ENCODE results near the gene SLC18A2. TPM values are rescaled to one million over a fixed set of nuclear protein-coding genes. Genes with fewer than 3 reads are reported as not detected.

Gene SLC18A2
- total and polyA plus RNA-seq, 9 of the 15 experiments (the other 6 are each of a cell fraction or from before 2014, with no cell fraction given) = 0.03 to 5.4 (median 0.40) TPM

GRCh38 chr10:117272195-117273076 is 31.5 kb downstream of the SLC18A2 start (continued):
- TF ChIP-seq ZNF518B (CRISPR knock-in tag; IDR thresholded peaks at IDR 0.05) = no peak
- no peak for TF ChIP-seq RAD51 (IDR thresholded peaks at IDR 0.05; ENCODE audit: borderline replicate concordance, low read depth)
- no peak for TF ChIP-seq E2F3 (CRISPR knock-in tag; IDR thresholded peaks at IDR 0.05)
- TF ChIP-seq, protein P1, sequence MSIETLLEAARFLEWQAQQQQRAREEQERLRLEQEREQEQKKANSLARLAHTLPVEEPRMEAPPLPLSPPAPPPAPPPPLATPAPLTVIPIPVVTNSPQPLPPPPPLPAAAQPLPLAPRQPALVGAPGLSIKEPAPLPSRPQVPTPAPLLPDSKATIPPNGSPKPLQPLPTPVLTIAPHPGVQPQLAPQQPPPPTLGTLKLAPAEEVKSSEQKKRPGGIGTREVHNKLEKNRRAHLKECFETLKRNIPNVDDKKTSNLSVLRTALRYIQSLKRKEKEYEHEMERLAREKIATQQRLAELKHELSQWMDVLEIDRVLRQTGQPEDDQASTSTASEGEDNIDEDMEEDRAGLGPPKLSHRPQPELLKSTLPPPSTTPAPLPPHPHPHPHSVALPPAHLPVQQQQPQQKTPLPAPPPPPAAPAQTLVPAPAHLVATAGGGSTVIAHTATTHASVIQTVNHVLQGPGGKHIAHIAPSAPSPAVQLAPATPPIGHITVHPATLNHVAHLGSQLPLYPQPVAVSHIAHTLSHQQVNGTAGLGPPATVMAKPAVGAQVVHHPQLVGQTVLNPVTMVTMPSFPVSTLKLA (conservative IDR thresholded peaks at IDR 0.05) = no peak
- no peak for TF ChIP-seq EZH2 (IDR thresholded peaks at IDR 0.05; ENCODE audit: borderline replicate concordance, low read depth, low read length)
- TF ChIP-seq EWSR1 (IDR thresholded peaks at IDR 0.05; ENCODE audit: borderline replicate concordance, low read depth, partially characterized antibody) = no peak
- no peak for TF ChIP-seq ZNF398 (CRISPR knock-in tag; IDR thresholded peaks at IDR 0.05)
- no peak for TF ChIP-seq MEF2D (tag; conservative IDR thresholded peaks at IDR 0.05; ENCODE audit: low read depth)
- no peak for TF ChIP-seq POLR2H (tag; IDR thresholded peaks at IDR 0.05; ENCODE audit: low read depth)
- TF ChIP-seq BACH1 (tag; IDR thresholded peaks at IDR 0.05) = peak; percentile 41; the same call in 1 of the 2 replicates
- peak; percentile 56 for TF ChIP-seq CBFA2T3 (IDR thresholded peaks at IDR 0.05)
- TF ChIP-seq ZNF75A (CRISPR knock-in tag; IDR thresholded peaks at IDR 0.05) = no peak
- TF ChIP-seq CHD4 (IDR thresholded peaks at IDR 0.05; ENCODE audit: insufficient read depth, insufficient replicate concordance, low read depth, low read length, poor library complexity, severe bottlenecking) = no peak
- TF ChIP-seq, protein P2, sequence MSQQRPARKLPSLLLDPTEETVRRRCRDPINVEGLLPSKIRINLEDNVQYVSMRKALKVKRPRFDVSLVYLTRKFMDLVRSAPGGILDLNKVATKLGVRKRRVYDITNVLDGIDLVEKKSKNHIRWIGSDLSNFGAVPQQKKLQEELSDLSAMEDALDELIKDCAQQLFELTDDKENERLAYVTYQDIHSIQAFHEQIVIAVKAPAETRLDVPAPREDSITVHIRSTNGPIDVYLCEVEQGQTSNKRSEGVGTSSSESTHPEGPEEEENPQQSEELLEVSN (IDR thresholded peaks at IDR 0.05; ENCODE audit: borderline replicate concordance in 1 of 2, extremely low read depth in 1 of 2, insufficient read depth in 1 of 2, insufficient read length in 1 of 2, low read depth in 1 of 2, low read length in 1 of 2, poor library complexity in 1 of 2, severe bottlenecking in 1 of 2) = peak in 1 of 2 experiments; percentile 34
- TF ChIP-seq ZNF347 (CRISPR knock-in tag; IDR thresholded peaks at IDR 0.05; ENCODE audit: low read depth) = no peak
